ENCODE data around the gene SDC1. TPM values are rescaled to one million over a fixed set of nuclear protein-coding genes. Genes with fewer than 3 reads are reported as not detected.

The SDC1 gene
- total RNA-seq, 1 experiment from 2014 or later, result 22.3 TPM

- Histone ChIP-seq H4K91ac (ENCODE audit: insufficient read length, low read depth, low read length) (no peak overlapping the region), H2BK5ac (ENCODE audit: insufficient read length, low read length) (no peak overlapping the region), H3T11ph (ENCODE audit: low read length) (no peak overlapping the region), H3K56ac (ENCODE audit: insufficient read length, low read depth, low read length) (no peak overlapping the region), H3K14ac (ENCODE audit: insufficient read depth, low read length) (no peak overlapping the region), H3K4me2 (ENCODE audit: insufficient read depth, insufficient read length, low read length) (no peak overlapping the region), H3K23me2 (ENCODE audit: insufficient read length, low read depth, low read length, poor library complexity, severe bottlenecking) (no peaks in the 10 kb centered on the region), H3K27me3 (ENCODE audit: insufficient read depth, low read length) (no peaks in the 10 kb centered on the region), H4K5ac (ENCODE audit: insufficient read length, low read depth, low read length) (no peak overlapping the region), H2AK5ac (ENCODE audit: insufficient read length, low read length) (no peak overlapping the region), H3K23ac (ENCODE audit: insufficient read length, low read depth, low read length) (no peak overlapping the region), H3K4me1 (ENCODE audit: insufficient read depth, low read length) (no peaks in the 10 kb centered on the region), H3K79me2 (ENCODE audit: insufficient read depth, low read length) (no peaks in the 10 kb centered on the region), H2BK20ac (ENCODE audit: low read depth, low read length, poor library complexity, severe bottlenecking) (no peak overlapping the region), H3K9ac (ENCODE audit: extremely low read depth, insufficient read length, low read length) (no peak overlapping the region), H3K27ac (ENCODE audit: insufficient read length, low read depth, low read length) (no peak overlapping the region), H4K8ac (replicated peaks; ENCODE audit: insufficient read length, low read depth, low read length) (no peak overlapping the region), H3K9me3 (ENCODE audit: control insufficient read depth, low read depth, low read length) (no peaks in the 10 kb centered on the region), H3K79me1 (ENCODE audit: insufficient read depth, low read depth, low read length, poor library complexity, severe bottlenecking) (no peaks in the 10 kb centered on the region), H3K18ac (ENCODE audit: insufficient read length, low read depth, low read length) (no peak overlapping the region), H2BK15ac (ENCODE audit: low read depth, low read length) (no peak overlapping the region), H3K4ac (ENCODE audit: low read depth, low read length) (no peak overlapping the region), H2AFZ (ENCODE audit: low read length) (no peak overlapping the region), H4K20me1 (ENCODE audit: control insufficient read depth, insufficient read depth, insufficient read length) (no peaks in the 10 kb centered on the region), H2BK12ac (ENCODE audit: insufficient read length, low read depth, low read length) (no peak overlapping the region), H2BK120ac (ENCODE audit: low read depth, low read length, poor library complexity, severe bottlenecking) (no peak overlapping the region)
- Mint-ChIP-seq H3K4me3 (no peak overlapping the region), H3K27me3 (ENCODE audit: low read depth) (no peaks in the 10 kb centered on the region), H3K9me3 (no peaks in the 10 kb centered on the region; a peak in 1 of 5 replicates), H3K36me3 (ENCODE audit: insufficient read depth in 1 of 3, low read depth in 3 of 3) (no peaks in the 10 kb centered on the region), H3K27ac (peak overlapping the region in 2 of 3 experiments; percentile 39 to 71; a peak in 2 of 7 replicates), H3K4me1 (peaks cover 51 to 53% of the 10 kb centered on the region in 2 experiments)
- no CpG with 5 or more reads among the region's 19 CpGs for WGBS (ENCODE audit: extremely low coverage, insufficient read length, low lambda C conversion rate)
- TF ChIP-seq, protein P1, sequence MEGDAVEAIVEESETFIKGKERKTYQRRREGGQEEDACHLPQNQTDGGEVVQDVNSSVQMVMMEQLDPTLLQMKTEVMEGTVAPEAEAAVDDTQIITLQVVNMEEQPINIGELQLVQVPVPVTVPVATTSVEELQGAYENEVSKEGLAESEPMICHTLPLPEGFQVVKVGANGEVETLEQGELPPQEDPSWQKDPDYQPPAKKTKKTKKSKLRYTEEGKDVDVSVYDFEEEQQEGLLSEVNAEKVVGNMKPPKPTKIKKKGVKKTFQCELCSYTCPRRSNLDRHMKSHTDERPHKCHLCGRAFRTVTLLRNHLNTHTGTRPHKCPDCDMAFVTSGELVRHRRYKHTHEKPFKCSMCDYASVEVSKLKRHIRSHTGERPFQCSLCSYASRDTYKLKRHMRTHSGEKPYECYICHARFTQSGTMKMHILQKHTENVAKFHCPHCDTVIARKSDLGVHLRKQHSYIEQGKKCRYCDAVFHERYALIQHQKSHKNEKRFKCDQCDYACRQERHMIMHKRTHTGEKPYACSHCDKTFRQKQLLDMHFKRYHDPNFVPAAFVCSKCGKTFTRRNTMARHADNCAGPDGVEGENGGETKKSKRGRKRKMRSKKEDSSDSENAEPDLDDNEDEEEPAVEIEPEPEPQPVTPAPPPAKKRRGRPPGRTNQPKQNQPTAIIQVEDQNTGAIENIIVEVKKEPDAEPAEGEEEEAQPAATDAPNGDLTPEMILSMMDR (conservative IDR thresholded peaks at IDR 0.05), result peak; percentile 63
- DNase-seq, result peak; percentile 79
These were observed 33.8 kb downstream of the SDC1 start for GRCh38 chr2:20190876-20191713.
